ENCODE measurements around the gene MLPH. TPM values are rescaled to one million over a fixed set of nuclear protein-coding genes. Genes with fewer than 3 reads are reported as not detected.

Gene MLPH
- total and polyA plus RNA-seq, 2 donors (not counting 1 experiment from before 2014, with no cell fraction given): not detected

DNA sequence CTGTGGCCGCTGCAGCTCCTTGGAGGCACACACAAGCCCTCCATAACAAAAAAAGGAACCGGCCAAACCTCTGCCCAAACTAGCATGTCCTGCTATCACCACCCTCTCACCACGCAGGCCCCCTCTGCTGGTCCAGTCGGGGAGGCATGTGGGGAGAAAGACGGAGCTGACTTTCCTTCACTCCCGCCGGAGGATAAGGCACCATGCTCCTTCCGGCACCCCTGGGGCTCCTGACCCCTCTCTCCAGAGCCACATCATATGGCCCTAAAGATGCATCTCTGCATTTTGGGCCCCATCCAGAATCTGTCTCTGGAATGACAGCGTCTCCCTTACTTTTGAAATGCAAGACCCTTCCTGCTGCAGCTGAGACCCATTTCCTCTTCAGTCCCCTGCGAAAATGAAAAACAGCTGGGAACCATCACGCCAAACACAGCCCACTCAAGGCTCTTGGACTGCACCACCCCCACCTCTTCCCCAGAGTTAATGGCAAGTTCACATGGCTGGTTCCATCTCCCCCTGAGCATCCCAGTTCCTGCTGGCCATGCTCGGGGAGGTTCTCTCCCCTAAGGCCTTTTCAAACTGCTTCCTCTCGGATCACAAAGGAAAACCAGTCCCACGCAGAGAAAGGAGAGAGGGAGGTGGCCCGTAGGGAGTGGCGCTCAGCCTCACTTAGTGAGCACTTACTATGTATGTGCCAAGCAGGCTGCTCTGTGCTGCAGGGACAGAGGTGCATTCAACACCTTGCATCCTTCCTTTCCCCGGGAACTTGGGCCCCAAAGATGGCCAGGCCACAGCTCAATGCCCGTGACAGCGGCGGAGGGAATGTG is 35.2 kb upstream of the MLPH start:
- Mint-ChIP-seq H3K4me3 (no peak overlapping the region), H3K27ac (no peak overlapping the region), H3K9me3 (ENCODE audit: insufficient read depth) (no peaks in the 10 kb centered on the region), H3K27me3 (peaks cover 12% of the 10 kb centered on the region), H3K4me1 (peaks cover 10% of the 10 kb centered on the region)
- Histone ChIP-seq H3K27me3 (replicated peaks in 1 of 4; ENCODE audit: control extremely low read depth in 1 of 4, control insufficient read depth in 3 of 4, insufficient read depth in 4 of 4, low read length in 3 of 4) (no peaks in the 10 kb centered on the region), H3K4me1 (ENCODE audit: control insufficient read depth in 2 of 2, insufficient read depth in 2 of 2, low read length in 2 of 2) (no peaks in the 10 kb centered on the region), H3K27ac (ENCODE audit: low read length in 2 of 2) (no peak overlapping the region), H4K20me1 (ENCODE audit: control insufficient read depth, insufficient read depth, low read length, poor library complexity, severe bottlenecking) (no peaks in the 10 kb centered on the region), H3K9ac (ENCODE audit: low read length) (no peak overlapping the region), H3K9me3 (ENCODE audit: control extremely low read depth in 1 of 3, control insufficient read depth in 2 of 3, insufficient read depth in 1 of 3, low read length in 2 of 3) (no peaks in the 10 kb centered on the region), H3K36me3 (replicated peaks in 1 of 2; ENCODE audit: control extremely low read depth in 1 of 2, control insufficient read depth in 1 of 2, extremely low read depth in 1 of 2, insufficient read depth in 2 of 2, low read length in 1 of 2) (no peaks in the 10 kb centered on the region), H3K4me2 (replicated peaks; ENCODE audit: low read depth, low read length, poor library complexity, severe bottlenecking) (no peak overlapping the region), H2AFZ (ENCODE audit: insufficient read depth, low read depth, low read length, poor library complexity, severe bottlenecking) (no peak overlapping the region), H3K4me3 (ENCODE audit: control extremely low read depth in 1 of 5, extremely low read depth in 1 of 5, insufficient read depth in 1 of 5, low read depth in 2 of 5, low read length in 4 of 5) (no peak overlapping the region), H3K79me2 (ENCODE audit: control insufficient read depth, insufficient read depth, low read length) (no peaks in the 10 kb centered on the region)
- CTCF ChIA-PET: no interaction called here
- TF ChIP-seq, protein P1, sequence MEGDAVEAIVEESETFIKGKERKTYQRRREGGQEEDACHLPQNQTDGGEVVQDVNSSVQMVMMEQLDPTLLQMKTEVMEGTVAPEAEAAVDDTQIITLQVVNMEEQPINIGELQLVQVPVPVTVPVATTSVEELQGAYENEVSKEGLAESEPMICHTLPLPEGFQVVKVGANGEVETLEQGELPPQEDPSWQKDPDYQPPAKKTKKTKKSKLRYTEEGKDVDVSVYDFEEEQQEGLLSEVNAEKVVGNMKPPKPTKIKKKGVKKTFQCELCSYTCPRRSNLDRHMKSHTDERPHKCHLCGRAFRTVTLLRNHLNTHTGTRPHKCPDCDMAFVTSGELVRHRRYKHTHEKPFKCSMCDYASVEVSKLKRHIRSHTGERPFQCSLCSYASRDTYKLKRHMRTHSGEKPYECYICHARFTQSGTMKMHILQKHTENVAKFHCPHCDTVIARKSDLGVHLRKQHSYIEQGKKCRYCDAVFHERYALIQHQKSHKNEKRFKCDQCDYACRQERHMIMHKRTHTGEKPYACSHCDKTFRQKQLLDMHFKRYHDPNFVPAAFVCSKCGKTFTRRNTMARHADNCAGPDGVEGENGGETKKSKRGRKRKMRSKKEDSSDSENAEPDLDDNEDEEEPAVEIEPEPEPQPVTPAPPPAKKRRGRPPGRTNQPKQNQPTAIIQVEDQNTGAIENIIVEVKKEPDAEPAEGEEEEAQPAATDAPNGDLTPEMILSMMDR (IDR thresholded peaks at IDR 0.05): no peak
- TF ChIP-seq EZH2 (IDR thresholded peaks at IDR 0.05; ENCODE audit: borderline replicate concordance, insufficient read depth, low read depth, low read length, poor library complexity, severe bottlenecking): no peak
- intact Hi-C loops (cut with micrococcal nuclease): no loop called here
- POLR2A ChIA-PET: no interaction called here
- DNase-seq: no peak
- 96% methylated on average over 12 of the region's 20 CpGs for WGBS (ENCODE audit: insufficient coverage)
- ATAC-seq (ENCODE audit: low read depth): no peak

DNA sequence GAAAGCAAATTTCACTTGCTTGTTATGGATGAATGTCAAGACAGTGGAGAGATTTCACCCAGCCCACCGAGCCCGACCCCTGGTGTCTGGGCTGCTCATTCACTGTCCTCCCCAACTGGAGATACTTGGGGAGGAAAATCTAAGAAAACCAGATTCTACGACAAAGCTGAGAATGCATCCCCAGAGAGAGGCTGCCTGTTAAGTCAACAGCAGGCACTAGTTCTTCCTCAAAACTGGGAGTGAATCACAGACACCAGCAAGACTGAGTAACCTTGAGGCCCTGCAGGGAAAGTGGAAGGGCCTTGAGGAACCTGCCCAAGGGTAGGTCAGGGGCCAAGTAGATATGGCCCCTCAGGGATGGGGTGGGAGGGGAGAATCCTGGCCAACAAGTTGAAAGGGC is 34.2 kb upstream of the MLPH start:
- ATAC-seq (ENCODE audit: low read depth) (no peak), DNase-seq (no peak)
- Mint-ChIP-seq H3K4me3 (no peak overlapping the region), H3K27ac (no peak overlapping the region), H3K27me3 (peaks cover 12% of the 10 kb centered on the region), H3K9me3 (ENCODE audit: insufficient read depth) (no peaks in the 10 kb centered on the region), H3K4me1 (peaks cover 10% of the 10 kb centered on the region)
- Histone ChIP-seq H3K9ac (ENCODE audit: low read length) (no peak overlapping the region), H3K36me3 (replicated peaks in 1 of 2; ENCODE audit: control extremely low read depth in 1 of 2, control insufficient read depth in 1 of 2, extremely low read depth in 1 of 2, insufficient read depth in 2 of 2, low read length in 1 of 2) (no peaks in the 10 kb centered on the region), H3K27ac (ENCODE audit: low read length in 2 of 2) (no peak overlapping the region), H3K27me3 (replicated peaks in 1 of 4; ENCODE audit: control extremely low read depth in 1 of 4, control insufficient read depth in 3 of 4, insufficient read depth in 4 of 4, low read length in 3 of 4) (no peaks in the 10 kb centered on the region), H3K4me3 (ENCODE audit: control extremely low read depth in 1 of 5, extremely low read depth in 1 of 5, insufficient read depth in 1 of 5, low read depth in 2 of 5, low read length in 4 of 5) (no peak overlapping the region), H3K9me3 (ENCODE audit: control extremely low read depth in 1 of 3, control insufficient read depth in 2 of 3, insufficient read depth in 1 of 3, low read length in 2 of 3) (no peaks in the 10 kb centered on the region), H4K20me1 (ENCODE audit: control insufficient read depth, insufficient read depth, low read length, poor library complexity, severe bottlenecking) (no peaks in the 10 kb centered on the region), H3K4me1 (ENCODE audit: control insufficient read depth in 2 of 2, insufficient read depth in 2 of 2, low read length in 2 of 2) (no peaks in the 10 kb centered on the region), H3K79me2 (ENCODE audit: control insufficient read depth, insufficient read depth, low read length) (no peaks in the 10 kb centered on the region), H3K4me2 (replicated peaks; ENCODE audit: low read depth, low read length, poor library complexity, severe bottlenecking) (no peak overlapping the region), H2AFZ (ENCODE audit: insufficient read depth, low read depth, low read length, poor library complexity, severe bottlenecking) (no peak overlapping the region)
- CTCF ChIA-PET: no interaction called here
- TF ChIP-seq EZH2 (IDR thresholded peaks at IDR 0.05; ENCODE audit: borderline replicate concordance, insufficient read depth, low read depth, low read length, poor library complexity, severe bottlenecking): no peak
- TF ChIP-seq, protein P1 (IDR thresholded peaks at IDR 0.05): no peak
- WGBS (ENCODE audit: insufficient coverage): 100% methylated on average over 1 of the region's 3 CpGs
- intact Hi-C loops (cut with micrococcal nuclease): no loop called here
- POLR2A ChIA-PET: no interaction called here

Data from B cell (primary cell).